ENCODE measurements around the gene CCDC184.

- TF ChIP-seq GABPA (IDR thresholded peaks at IDR 0.05 in 1 of 2, conservative IDR thresholded peaks at IDR 0.05 in 1 of 2) (no peak), CTCF (IDR thresholded peaks at IDR 0.05; ENCODE audit: low read depth, low read length, missing input control) (no peak), REST (IDR thresholded peaks at IDR 0.05) (no peak), YY1 (IDR thresholded peaks at IDR 0.05) (no peak), TAF1 (conservative IDR thresholded peaks at IDR 0.05) (no peak), EGR1 (IDR thresholded peaks at IDR 0.05; ENCODE audit: low read depth in 2 of 2) (no peak), NR2F2 (IDR thresholded peaks at IDR 0.05) (no peak), RAD21 (IDR thresholded peaks at IDR 0.05) (no peak), ATF3 (IDR thresholded peaks at IDR 0.05) (no peak)
These were observed at the start of gene CCDC184 for GRCh38 chr12:48183091-48183875.

All from liver (tissue), 3 donors.